Measurements from ENCODE around the gene RAD51. TPM values are rescaled to one million over a fixed set of nuclear protein-coding genes. Genes with fewer than 3 reads are reported as not detected.
A peak's percentile ranks its signal among the peaks of the same experiment; 100 is the strongest.

The RAD51 gene
- polyA plus RNA-seq, 1 donor from 2014 or later, result 0.22 TPM

GRCh38 chr15:40702077-40702476 lies 7.1 kb downstream of the RAD51 start:
- H4K20me1 ChIP-seq (ENCODE audit: insufficient read depth), result no peaks in the 10 kb centered on the region
- H3K9me3 ChIP-seq (ENCODE audit: low read length), result no peaks in the 10 kb centered on the region
- H3K79me2 ChIP-seq (replicated peaks; ENCODE audit: insufficient read depth, low read length), result no peaks in the 10 kb centered on the region
- H3K9ac ChIP-seq (ENCODE audit: low read length), result no peak overlapping the region
- TF ChIP-seq RAD21 (conservative IDR thresholded peaks at IDR 0.05) (peak; percentile 42), CTCF (IDR thresholded peaks at IDR 0.05; ENCODE audit: poor library complexity, severe bottlenecking) (peak; percentile 31), EZH2 (IDR thresholded peaks at IDR 0.05; ENCODE audit: borderline replicate concordance, insufficient read depth, low read length, poor library complexity, severe bottlenecking) (no peak)
- H3K27me3 ChIP-seq (ENCODE audit: insufficient read depth, low read depth, low read length), result no peaks in the 10 kb centered on the region
- H3K4me2 ChIP-seq (ENCODE audit: low read length), result no peak overlapping the region
- H3K4me3 ChIP-seq (ENCODE audit: low read length), result no peak overlapping the region
- H3K27ac ChIP-seq (ENCODE audit: low read length), result no peak overlapping the region
- no peaks in the 10 kb centered on the region for H3K9me2 ChIP-seq (ENCODE audit: insufficient read depth, low read length)
- no peak overlapping the region for H2AFZ ChIP-seq (ENCODE audit: low read depth, low read length)
- no peaks in the 10 kb centered on the region for H3K36me3 ChIP-seq (ENCODE audit: insufficient read depth, low read length)
- no peaks in the 10 kb centered on the region for H3F3A ChIP-seq (ENCODE audit: insufficient read depth, low read length, poor library complexity, severe bottlenecking)

GRCh38 chr15:40706121-40706520 lies 11.1 kb downstream of the RAD51 start:
- Histone ChIP-seq H3K36me3 (ENCODE audit: insufficient read depth, low read length) (no peaks in the 10 kb centered on the region), H3K9me3 (ENCODE audit: low read length) (no peaks in the 10 kb centered on the region), H3K4me3 (ENCODE audit: low read length) (no peak overlapping the region), H3K27ac (ENCODE audit: low read length) (no peak overlapping the region), H3K4me2 (ENCODE audit: low read length) (no peak overlapping the region), H3K79me2 (replicated peaks; ENCODE audit: insufficient read depth, low read length) (no peaks in the 10 kb centered on the region), H4K20me1 (ENCODE audit: insufficient read depth) (no peaks in the 10 kb centered on the region), H3K27me3 (ENCODE audit: insufficient read depth, low read depth, low read length) (no peaks in the 10 kb centered on the region), H3F3A (ENCODE audit: insufficient read depth, low read length, poor library complexity, severe bottlenecking) (no peaks in the 10 kb centered on the region), H2AFZ (ENCODE audit: low read depth, low read length) (no peak overlapping the region), H3K9me2 (ENCODE audit: insufficient read depth, low read length) (no peaks in the 10 kb centered on the region), H3K9ac (ENCODE audit: low read length) (no peak overlapping the region)
- TF ChIP-seq SMC3 (conservative IDR thresholded peaks at IDR 0.05; ENCODE audit: poor library complexity) (no peak), EZH2 (IDR thresholded peaks at IDR 0.05; ENCODE audit: borderline replicate concordance, insufficient read depth, low read length, poor library complexity, severe bottlenecking) (no peak)

- Histone ChIP-seq H3K9ac (ENCODE audit: low read length) (no peak overlapping the region), H3K27me3 (ENCODE audit: insufficient read depth, low read depth, low read length) (no peaks in the 10 kb centered on the region), H4K20me1 (ENCODE audit: insufficient read depth) (no peaks in the 10 kb centered on the region), H3K4me2 (ENCODE audit: low read length) (no peak overlapping the region), H3K9me3 (ENCODE audit: low read length) (no peaks in the 10 kb centered on the region), H2AFZ (ENCODE audit: low read depth, low read length) (no peak overlapping the region), H3K36me3 (ENCODE audit: insufficient read depth, low read length) (no peaks in the 10 kb centered on the region), H3K4me3 (ENCODE audit: low read length) (no peak overlapping the region), H3K27ac (ENCODE audit: low read length) (no peak overlapping the region), H3K79me2 (replicated peaks; ENCODE audit: insufficient read depth, low read length) (no peaks in the 10 kb centered on the region), H3K9me2 (ENCODE audit: insufficient read depth, low read length) (no peaks in the 10 kb centered on the region), H3F3A (ENCODE audit: insufficient read depth, low read length, poor library complexity, severe bottlenecking) (no peaks in the 10 kb centered on the region)
- TF ChIP-seq MXI1 (conservative IDR thresholded peaks at IDR 0.05; ENCODE audit: poor library complexity, severe bottlenecking) (no peak), POLR2AphosphoS5 (IDR thresholded peaks at IDR 0.05) (peak; percentile 93), CTCF (IDR thresholded peaks at IDR 0.05; ENCODE audit: poor library complexity, severe bottlenecking) (no peak), REST (IDR thresholded peaks at IDR 0.05; ENCODE audit: borderline replicate concordance) (peak; percentile 30), EP300 (conservative IDR thresholded peaks at IDR 0.05; ENCODE audit: poor library complexity, severe bottlenecking) (peak; percentile 97), EZH2 (IDR thresholded peaks at IDR 0.05; ENCODE audit: borderline replicate concordance, insufficient read depth, low read length, poor library complexity, severe bottlenecking) (no peak), TAF1 (IDR thresholded peaks at IDR 0.05; ENCODE audit: low read depth) (no peak)
These were observed 19.2 kb downstream of the RAD51 start for GRCh38 chr15:40714144-40714543.

Measured in neural cell (in vitro differentiated cells).